ENCODE data around the gene NCKIPSD.

The NCKIPSD gene

DNA sequence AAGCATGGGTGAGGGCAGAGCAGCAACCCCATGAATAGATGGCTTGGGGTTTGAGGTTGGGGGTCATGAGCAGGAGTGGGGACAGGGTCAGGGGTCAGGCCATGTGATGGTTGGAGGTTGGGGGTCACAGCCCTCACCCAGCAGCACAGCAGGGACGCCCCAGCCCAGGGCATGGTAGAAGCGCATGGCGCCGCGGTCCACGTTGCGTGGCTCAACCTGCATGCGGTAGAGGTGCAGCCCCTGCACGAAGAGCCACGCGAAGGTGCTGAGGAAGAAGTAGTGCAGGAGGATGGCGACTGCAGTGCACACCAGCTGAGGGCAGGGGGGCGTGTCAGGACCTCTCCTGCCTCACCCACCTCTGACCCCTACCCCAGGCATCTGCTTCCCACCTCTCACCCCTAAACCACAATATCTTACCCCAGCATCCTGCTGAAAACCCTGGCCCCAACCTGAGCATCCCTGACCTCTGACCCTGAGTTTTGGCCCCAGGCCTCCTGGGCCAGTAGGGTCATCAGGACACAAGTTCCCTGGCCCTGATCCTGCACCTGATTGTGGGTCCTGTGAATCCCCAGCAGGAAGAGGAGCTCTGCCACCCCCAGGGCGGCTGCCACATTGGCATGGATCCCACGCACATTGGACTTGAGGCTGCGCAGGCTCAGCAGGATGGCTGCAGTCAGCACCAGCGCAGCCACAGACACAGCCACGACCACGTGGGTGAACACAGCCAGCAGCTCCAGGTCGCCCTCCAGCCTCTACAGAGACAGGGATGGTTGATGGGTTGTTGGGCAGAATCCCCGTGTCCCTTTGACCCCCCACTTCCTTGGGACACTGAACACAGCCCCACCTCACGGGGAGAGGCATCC lies 40.6 kb downstream of the NCKIPSD start:
- DNase-seq = no peak

DNA sequence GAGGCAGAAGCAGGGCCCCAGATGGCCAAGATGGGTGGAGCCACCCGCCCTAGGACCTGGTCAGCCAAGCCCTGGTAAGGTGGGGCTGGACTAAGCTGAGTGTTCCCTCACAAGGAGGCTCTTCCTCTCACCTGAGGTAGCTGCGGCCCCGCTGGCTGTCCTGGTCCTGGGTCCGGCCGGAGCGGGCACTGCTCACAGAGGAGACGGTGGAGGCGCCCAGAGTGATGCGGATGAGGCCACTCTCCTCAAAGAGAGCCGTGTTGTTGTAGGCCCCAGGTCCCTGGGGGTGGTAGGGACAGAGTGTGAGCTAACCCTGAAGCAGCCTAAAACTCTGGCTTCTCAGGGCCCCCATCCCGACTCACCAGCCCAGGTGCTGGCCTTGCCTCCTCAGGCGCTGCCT lies 43.1 kb downstream of the NCKIPSD start:
- DNase-seq = no peak

DNA sequence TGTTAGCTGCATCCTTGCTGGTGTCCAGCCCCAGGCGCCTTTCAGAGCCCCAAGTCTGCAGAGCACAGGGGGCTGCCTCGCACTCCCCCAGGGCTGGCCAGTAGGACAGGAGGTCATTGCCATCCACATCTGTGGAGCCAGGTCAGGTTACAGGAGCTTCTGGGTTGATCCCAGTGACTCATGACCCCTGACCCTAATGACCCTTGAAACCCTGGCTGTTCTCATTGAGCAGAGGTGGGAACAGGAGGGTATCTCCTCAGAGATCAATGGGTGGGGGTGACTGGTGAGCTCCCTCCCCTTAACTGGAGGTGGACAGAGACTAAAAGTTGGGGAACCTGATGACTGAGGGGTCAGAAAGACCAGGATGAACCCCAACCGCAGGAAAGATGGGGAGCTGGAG lies 44.3 kb downstream of the NCKIPSD start:
- DNase-seq = no peak

DNA sequence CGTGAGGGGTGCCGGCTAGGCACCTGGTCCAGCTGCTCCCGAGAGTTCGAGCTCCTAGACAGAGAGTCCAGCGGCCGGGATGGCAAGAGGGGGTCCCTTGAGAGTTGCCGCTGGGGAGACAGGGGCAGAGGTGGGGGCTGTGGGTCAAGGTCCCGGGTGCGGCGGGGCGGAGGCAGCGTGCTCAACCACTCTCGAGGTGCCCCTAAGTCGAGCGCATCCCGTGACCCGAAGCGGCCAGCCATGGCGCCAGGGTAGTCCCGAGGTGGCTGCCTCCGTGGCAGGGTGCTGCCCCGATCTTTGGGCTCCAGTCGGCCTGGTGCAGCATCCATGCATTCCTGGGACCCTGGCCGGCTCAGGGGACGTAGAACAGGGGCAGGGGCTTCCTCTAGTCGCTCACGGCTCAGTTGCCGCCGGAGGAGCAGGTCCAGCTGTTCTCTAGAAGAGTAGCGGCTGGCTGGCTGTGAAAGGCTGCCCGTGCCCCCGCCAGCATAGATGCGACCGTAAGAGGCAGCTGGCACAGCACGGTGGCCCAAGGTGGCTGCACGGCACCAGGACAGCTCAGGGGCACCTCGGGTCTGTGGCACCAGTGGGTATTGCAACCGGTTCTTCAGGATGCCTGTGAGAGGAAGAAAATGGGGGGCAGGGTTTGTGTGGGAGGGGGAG lies 45.6 kb downstream of the NCKIPSD start:
- no peak for DNase-seq

DNA sequence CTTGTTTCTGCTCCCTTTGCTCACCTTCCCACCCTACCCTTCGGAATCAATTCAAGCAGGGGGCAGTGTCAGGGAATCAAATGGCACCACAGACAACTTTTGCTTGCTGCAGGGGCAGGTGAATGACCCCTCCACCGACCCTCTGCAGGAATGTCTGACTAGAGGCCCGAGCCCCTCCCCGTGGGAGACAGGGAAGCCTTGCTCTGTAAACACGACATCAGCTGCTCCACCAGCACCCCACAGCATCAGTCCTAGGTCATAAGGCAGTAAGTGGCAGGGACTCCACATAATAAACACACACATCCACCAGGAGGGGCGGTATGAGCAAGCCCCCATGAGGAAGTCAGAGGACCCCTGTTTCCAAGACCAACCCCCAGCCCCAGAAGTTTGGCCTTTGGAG lies 48.4 kb downstream of the NCKIPSD start:
- DNase-seq = no peak

DNA sequence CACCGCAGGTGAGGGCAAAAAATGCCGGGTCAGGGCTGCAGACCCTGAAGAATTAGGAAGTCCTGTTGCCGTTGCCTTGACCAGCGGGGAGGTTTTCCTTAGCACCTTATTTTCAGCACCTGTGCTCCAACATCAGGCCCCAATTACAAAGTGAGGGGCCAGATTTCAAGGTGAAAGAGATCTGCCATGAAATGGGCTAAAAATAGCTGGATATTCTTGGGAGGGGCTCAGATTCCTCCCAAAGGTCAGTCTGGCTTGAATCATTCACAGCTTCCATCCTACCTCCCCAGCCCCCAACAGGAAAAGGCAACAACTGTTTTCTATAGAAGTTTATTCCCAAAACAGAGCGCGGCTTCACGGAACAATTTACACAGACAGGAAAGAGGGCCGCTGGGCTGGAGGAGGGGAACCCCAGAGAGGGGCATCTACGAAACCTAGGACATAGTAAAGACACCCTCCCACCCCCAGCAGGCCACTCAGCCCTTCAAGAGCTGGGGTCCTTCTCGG lies 49.5 kb downstream of the NCKIPSD start:
- no peak for DNase-seq

DNA sequence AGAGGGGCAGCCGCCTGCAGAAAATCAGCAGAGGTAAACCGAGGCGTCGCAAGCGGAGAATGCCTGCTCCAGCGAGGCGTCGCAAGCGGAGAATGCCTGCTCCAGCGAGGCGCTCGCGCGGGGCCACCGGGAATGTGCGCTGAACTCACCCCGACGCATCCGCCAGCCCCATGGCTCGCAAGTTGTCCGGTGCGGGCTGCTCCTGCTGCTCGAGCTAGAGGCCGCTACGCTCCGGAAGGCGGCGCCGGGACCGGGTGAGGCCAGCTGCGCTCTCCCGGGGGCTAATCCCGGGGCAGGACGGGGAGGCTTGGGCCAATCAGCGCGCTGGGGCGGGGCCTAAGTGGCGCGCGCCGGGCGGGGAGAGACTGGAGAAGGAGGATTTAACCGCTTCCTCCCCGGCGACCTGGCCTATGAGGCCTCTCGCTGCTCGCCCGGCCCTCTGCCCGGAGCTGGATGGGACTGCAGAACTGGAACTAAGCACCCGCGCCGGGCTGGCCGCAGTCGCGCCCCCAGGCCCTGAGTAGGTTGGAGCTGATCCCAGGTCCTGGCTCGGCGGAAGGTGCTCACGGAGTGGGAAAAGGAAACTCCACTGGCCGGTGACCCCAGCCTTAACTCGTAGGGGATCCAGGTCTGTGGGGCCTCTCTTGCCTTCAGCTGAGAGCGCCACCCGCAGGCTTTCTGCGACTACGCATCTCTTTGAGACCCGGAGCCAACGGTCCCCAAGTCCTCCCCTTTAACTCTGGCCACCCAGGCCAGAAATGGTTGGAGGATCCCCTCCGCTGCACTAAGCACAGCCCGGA lies 50.3 kb downstream of the NCKIPSD start, which contains the start of gene SLC26A6:
SLC26A6 (minus strand) TSS at position 240 of the 800 bp plus-strand sequence; CDS start at position 172, 68 bp downstream.
- peak; percentile 91 to 93 for DNase-seq

DNA sequence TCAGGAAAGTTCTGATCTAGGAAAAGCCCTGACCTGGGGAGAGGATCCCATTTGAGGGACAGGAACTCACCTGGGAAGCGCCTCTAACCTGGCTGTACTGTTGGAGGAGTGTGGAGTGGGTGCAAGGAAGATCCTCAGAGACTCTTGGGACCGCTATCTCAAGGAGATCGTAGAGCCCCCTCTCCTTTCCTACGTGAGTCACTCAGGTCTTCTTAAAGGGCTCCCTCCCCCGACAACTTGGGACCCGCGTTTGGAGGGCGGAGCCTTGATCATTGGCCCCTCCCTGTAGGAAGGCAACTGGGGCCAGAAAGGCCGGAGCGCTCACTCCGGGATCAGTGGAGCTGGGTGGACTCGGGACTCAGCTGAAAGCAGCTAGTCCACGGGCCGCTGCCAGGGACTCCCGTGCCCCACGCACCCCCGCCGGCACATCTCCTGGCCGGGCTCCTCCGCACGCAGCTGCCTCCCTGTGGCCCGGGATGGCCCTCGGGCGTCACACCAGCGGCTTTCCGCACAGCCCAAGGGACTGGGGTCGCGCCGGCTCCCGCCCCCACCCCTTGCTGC lies 51.0 kb downstream of the NCKIPSD start:
- DNase-seq = peak; percentile 18 to 33

DNA sequence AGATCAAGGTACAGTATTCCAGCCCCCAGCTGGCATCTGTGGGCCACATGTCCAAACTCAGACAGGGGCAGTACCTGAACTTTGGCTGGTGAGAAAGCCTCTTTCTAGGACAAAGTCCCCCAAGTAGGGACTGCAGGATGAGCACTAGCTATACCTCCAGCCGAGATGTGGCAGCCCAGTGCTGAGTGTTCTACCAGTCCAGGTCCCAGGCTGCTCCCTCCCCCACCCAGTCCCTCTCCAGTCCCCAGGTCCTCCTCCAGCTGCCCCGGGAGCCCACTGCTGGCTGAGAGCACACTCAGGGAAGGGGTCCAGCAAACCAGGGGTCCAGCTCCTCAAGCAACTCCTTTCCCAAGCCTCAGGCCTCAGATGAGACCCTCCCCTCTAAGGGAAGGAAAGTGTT lies 52.0 kb downstream of the NCKIPSD start:
- no peak for DNase-seq

DNA sequence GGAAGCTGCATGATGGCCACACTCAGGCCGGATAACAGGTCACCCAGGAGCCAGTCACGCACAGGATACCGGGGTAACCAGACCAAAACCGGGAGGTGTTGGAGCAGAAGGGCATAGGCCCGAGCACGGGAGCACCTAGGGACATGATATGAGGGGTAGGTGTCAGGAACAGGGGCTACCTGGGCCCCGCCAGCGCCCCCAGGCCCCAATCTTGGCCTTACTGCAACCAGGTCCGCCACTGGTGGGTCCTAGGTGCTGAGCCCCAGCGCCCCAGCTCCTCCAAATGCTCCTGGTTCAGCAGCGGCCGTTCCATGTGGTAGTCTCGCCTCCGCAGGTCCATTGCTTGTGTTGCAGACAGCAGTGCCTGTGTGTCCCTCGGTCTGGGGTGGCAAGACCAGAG lies 52.5 kb downstream of the NCKIPSD start:
- no peak for DNase-seq

DNA sequence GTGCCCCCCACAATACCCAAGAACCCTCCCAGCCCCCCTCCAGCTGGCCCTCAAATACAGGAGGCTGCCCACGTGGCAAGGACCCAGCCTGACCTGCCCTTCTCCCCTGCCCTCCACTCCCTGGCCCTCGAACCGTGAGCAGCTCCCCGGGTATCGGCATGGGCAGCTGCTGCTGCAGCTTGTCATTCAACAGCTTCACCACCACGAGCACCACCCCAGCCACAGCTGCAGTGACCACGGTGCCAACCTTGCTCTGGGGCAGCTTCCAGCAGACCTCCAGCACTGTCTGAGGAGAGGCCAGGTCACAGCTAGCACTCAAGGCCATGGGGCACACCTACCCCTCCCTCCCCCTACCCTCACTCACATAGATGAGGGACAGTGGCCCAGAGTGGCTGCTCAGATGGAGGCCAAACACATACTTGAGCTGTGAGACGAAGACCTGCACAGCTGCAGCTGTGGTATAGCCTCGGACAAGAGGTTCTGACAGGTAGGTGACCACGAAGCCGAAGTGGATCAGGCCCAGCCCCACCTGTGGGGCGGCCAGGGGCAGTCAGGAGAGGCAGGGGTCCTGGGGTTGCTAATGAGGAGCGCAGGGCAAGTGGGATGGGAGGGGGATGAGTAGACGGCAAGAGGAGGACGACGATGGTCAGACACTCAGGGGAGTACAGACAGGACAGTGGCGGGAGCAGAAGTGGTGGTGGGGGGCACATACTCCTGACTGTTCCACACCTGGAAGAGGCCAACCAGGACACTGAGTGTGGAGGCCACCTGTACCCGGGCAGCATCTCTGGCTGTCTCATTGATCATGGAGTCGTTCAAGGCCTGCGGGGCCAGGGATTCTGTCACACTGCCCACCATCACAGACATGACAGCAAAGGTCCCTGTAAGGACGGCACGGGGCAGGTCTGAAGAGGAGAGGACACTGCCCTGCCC lies 53.9 kb downstream of the NCKIPSD start:
- no peak for DNase-seq

DNA sequence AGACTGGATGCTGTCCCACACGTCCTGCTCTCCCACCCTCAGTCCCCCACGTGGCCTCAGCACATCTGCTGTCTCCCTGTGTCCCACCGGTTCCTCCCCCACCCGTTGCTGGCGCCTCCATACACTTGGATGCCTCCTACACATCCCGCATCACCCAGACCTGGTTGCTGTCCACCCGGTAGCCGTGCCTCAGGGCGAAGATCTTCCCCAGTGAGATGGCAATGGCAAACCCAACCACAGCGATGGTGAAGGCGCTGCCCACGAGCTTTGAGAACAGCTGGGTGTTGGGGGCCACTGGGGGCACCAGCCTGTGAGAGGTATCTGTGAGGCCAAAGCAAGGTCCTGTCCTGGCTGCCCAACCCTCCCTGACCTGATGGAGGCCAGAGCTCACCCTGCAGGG lies 54.9 kb downstream of the NCKIPSD start:
- DNase-seq = no peak

DNA sequence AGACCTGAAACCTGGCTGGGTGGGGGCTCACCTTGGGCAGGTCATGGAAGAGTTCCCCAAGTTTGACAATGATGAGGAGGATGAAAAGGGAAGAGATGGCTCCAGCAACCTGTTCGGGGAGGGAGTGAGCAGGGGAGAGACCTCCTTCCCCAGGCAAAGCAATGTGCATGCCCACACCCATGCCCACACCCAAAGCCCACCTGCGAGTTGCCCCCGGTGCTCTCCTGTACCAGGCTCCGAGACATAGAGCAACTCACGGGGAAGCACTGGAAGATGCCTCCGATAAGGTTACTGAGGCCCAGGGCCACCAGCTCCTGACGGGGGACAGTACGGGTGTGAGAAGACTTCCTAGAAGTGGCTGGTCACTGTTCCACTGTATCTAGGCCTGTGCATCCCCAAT lies 55.3 kb downstream of the NCKIPSD start:
- no peak for DNase-seq

DNA sequence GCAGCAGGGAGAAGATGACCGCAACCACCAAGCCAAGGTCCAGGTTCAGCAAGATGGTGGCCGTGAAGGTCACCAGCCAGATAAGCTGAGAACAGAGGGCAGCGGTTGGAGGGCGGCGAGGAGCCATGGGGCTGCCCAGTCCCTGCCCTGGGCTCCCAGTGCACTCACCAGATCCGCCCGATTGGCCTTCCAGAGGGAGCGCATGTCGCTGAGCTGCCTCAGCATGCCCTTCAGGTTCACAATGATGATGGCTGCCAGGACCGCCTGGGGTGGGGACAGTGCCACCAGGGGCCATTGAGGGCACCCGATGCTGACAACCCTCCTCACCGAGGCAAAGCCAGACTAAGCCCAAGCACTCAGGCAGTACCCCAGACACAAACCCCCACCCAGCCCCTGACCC lies 55.8 kb downstream of the NCKIPSD start:
- no peak for DNase-seq

DNA sequence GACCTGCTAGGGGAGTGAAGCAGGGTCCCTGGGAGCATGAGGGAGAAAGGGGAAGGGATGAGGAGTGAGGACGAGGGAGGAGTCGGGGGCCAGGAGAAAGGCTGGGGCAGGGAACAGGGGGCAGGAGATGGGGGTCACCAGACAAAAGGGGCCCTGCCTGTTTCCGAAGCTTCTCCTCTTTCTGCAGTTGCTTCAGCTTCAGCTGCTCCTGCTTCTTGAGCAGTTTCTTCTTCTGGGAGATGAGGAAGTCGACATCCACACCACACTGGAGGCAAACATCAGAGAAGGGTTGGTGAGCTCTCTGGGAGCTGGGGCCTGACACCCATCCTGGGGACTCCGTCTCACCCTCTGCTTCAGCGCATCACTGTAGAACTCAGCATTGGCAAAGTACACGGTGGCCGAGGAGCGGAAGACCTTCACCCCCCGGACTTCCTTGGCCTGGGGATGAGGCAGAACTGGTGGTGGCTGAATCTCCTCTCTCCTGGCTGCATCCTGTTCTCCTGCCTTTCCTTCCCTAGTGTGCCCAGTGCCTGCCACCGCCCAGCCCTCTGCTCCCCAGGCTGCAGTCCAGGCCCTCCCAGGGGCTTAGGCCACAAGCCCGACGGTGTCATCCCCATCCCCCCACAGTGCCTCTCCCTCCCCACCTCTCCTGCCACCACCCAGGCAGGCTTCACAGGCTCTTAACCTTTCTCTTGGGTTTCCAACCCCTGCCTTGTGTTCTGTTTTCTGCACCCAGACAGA lies 57.3 kb downstream of the NCKIPSD start:
- no peak for DNase-seq

DNA sequence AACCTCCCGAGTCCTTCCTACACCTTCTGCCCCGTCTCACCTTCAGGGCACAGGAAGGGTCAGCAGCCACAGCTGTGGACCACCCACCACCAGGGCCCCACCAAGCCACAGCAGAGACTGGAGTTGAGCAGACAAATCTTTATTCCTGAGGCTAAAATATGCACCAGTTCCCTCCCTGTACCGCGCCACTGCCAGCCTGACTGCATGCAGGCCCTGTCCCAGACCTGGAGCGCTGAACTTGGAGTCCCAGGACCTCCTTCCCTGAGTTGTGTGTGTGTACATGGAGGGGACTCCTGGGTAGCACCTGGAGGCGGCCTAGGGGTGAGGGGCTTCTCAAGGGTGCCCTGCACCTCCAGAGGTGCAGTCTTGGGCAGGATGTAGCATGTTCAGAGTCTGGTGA lies 60.1 kb downstream of the NCKIPSD start:
- no peak for DNase-seq

DNA sequence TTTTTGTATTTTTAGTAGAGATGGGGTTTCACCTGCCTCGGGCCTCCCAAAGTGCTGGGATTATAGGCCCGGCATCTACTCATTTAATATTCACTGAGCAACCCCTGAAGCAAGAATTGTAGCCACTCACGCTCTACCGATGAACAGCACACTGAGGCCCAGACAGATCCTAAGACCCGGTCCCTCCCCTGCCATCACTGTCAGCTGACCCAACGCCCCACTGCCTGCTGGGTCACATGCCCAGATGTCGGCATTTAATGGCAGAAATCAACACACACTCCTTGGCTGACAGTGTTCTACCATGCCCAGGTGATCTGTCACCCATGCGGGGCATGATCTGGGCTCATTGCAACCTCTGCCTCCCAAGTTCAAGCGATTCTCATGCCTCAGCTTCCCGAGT lies 60.9 kb downstream of the NCKIPSD start:
- DNase-seq = no peak

DNA sequence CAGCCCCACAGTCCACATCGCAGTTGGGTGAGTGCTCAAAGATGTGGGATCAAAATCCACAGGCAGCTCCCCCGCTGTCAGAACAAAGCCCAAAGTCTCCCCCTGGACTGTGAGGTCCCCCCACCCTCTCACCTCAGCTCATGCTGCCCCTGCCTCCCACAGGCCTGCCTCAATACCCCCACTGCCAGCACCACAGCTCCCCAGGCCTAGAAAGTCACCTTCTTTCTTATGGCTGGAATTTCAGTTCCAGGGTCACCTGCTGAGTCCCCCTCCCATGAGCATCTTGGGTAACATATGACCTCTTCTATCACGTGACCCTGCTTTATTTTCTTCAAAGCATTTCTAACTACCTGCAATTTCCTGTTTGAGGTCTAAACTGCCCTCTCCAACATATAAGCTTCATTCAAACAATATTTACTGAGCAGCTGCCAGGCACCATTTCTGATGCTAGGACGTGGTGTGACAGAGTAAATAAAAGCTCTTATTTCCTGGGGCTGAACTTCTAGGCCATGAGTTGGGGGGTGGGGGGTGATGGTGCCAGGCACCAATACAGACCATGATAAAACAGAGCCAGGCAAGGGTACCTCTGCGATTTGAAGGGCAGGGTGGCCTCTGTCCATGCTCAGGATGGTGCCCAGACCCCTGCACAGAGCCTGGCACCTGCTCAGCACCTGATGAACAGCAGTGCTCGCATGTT lies 61.7 kb downstream of the NCKIPSD start:
- no peak for DNase-seq
